Measurements from ENCODE around the gene IQGAP3.
"Not testable (repeated sequence)": the region's sequence is repeated elsewhere in the genome, so short reads cannot be mapped to it uniquely, and the experiment has no call there.

Gene IQGAP3

DNA sequence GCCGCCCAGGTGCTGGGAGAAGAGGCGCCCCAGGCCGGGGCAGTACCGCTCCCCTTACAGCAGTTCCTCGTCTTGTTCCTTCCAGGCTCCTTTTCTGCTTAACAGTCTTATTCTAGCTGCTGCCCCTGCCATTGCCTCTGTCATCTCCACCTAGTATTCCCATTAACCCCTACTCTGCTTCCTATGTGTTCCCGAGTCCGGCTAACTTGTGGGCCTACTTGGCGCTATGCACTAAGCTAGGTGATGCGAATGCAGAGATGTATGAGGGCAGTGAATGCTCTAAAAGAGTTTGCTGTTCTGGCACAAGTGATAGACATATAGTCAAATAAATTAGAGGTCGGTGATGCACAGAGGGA is 276 bp upstream of the IQGAP3 start:
- no peaks in the 10 kb centered on the region for H3K9me3 Mint-ChIP-seq
- peaks cover 20% of the 10 kb centered on the region for H3K4me1 Mint-ChIP-seq (ENCODE audit: low read depth)
- H3K27ac Mint-ChIP-seq, result no peak overlapping the region
- peaks cover 8% of the 10 kb centered on the region for H3K36me3 Mint-ChIP-seq (ENCODE audit: low read depth)
- peak overlapping the region; percentile 95 for H3K4me3 Mint-ChIP-seq
- no peak for DNase-seq (ENCODE audit: low spot score)
- H3K27me3 Mint-ChIP-seq (ENCODE audit: low read depth), result peaks cover 17% of the 10 kb centered on the region

DNA sequence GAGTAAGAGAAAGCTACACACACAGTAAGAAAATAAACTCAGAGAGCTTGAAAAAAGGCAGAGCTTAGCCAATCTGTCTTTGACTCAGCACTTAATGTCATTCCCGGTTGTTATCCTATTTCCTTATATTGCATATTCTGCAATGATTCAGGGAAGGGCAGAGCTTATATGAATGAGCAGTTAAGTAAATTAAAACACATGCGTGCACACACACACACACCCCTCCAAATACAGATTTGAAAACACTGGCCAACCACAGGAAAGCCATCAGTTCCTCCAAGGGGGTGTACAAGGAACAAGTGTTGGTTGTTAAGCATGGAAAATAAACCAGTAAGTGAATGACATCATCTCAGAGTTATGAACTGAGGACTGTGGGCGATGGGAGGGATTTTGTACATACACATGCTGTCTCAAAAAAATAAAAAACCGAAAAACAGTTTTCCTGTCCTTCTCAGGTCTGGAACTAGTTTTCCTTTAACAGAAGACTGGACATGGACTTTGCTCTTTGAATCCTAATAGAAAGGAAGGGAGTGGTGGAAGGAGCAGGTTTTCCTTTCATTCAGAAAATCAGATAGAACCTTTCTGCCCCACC is 1.0 kb downstream of the IQGAP3 start:
- no peaks in the 10 kb centered on the region for H3K9me3 Mint-ChIP-seq
- H3K27ac Mint-ChIP-seq, result no peak overlapping the region
- peaks cover 20% of the 10 kb centered on the region for H3K4me1 Mint-ChIP-seq (ENCODE audit: low read depth)
- no peak for DNase-seq (ENCODE audit: low spot score)
- peaks cover 8% of the 10 kb centered on the region for H3K36me3 Mint-ChIP-seq (ENCODE audit: low read depth)
- peaks cover 17% of the 10 kb centered on the region for H3K27me3 Mint-ChIP-seq (ENCODE audit: low read depth)
- peak overlapping the region; percentile 95 for H3K4me3 Mint-ChIP-seq

DNA sequence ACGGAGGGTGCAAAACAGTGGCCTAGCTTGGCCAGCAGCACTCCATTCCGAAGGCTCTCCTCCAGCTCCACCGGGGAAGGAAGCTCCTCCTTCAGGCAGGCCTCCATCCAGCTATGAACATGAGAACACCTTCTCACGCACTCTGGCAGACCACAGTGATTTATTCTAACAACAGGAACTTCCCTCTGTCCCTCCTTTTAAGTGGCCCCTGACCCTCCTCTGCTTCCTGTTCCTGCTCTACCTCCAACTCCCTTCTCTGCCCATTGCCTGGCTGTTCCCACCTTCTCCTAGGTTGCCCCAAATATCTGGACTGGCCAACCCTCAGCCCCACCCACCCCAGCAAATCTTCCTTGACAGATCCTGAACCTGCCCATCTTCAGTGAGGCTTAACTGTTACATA is 5.9 kb downstream of the IQGAP3 start:
- no peak for DNase-seq (ENCODE audit: low spot score)
- Mint-ChIP-seq H3K4me1 (ENCODE audit: low read depth) (peaks cover 7% of the 10 kb centered on the region), H3K36me3 (ENCODE audit: low read depth) (peaks cover 12% of the 10 kb centered on the region), H3K27ac (no peak overlapping the region), H3K27me3 (ENCODE audit: low read depth) (no peaks in the 10 kb centered on the region), H3K9me3 (no peaks in the 10 kb centered on the region), H3K4me3 (no peak overlapping the region)

DNA sequence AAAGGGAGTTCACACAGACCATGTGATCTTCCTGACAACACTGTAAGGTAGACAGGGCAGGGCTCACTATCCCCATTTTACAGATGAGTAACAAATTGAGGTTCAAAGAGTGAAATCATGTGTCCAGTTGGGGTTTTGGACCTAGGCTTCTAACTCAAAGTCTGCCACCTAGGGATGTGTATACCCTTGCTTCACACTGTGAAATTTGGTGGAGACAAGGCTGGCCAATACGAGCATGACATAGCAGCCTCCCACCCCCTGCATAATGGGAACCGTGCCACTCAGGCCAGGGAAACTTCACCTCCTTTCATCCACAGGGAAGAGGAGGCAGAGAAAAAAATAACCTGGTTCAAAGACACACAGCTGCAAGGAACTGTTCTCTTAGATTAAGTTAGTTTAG is 6.8 kb downstream of the IQGAP3 start:
- Mint-ChIP-seq H3K4me1 (ENCODE audit: low read depth) (no peaks in the 10 kb centered on the region), H3K9me3 (no peaks in the 10 kb centered on the region), H3K36me3 (ENCODE audit: low read depth) (peaks cover 13% of the 10 kb centered on the region), H3K27me3 (ENCODE audit: low read depth) (no peaks in the 10 kb centered on the region), H3K27ac (no peak overlapping the region), H3K4me3 (no peak overlapping the region)
- DNase-seq (ENCODE audit: low spot score), result no peak

DNA sequence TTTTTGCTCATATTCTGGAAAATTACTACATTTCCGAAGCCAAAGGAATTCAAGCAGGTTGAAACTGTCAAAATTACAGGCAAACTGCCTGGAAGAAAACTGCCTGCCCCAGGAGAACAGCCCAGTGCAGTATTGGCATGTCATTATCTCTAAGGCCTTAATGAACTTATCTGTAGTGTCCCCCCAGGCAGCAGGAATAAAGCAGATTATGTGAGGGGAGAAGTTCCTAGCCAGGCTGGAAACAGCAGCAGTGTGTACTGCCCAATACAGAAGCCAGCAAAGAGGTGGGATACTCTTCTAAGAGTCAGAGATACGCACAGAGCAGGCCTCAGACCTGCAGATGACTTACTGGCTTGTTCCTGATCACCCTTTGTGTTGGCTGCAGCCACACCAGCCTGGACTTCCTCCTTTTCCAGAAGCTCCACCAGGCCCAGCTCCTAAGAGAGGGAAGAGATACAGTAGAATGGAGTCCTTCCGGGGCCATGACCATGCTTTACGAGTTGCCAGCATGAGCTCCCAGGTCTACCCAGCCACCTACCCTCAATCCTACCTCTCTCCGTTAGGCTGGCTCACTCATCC is 11.7 kb downstream of the IQGAP3 start:
- Mint-ChIP-seq H3K9me3 (no peaks in the 10 kb centered on the region), H3K27me3 (ENCODE audit: low read depth) (no peaks in the 10 kb centered on the region), H3K4me3 (no peak overlapping the region), H3K4me1 (ENCODE audit: low read depth) (no peaks in the 10 kb centered on the region), H3K36me3 (ENCODE audit: low read depth) (peaks cover 12% of the 10 kb centered on the region), H3K27ac (no peak overlapping the region)
- DNase-seq (ENCODE audit: low spot score), result no peak

DNA sequence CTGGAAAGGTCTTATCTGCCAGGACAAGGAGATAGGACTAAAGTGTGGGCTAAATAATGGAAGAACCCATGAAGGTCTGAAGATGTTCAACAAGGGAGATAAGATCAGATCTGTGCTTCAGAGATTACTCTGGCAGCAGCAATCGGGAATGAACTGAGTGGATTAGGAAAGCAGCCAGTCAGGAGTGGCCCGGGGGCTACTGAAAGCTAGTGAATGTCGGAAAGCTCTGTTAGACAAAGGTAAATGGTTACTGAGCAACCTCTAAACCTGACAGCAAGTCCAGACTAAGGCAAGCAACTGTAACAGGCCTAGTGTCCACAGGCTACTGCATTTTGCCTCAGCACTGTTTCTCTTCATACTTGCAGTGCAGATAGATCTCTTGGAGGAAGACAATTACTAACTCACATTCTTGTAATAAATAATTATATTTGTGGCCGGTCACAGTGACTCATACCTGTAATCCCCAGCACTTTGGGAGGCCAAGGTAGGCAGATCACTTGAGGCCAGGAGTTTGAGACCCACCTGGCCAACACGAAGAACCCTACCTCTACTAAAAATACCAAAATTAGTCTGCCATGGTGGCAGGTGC is 12.5 kb downstream of the IQGAP3 start:
- Mint-ChIP-seq H3K4me1 (ENCODE audit: low read depth) (no peaks in the 10 kb centered on the region), H3K4me3 (no peak overlapping the region), H3K36me3 (ENCODE audit: low read depth) (peaks cover 12% of the 10 kb centered on the region), H3K27me3 (ENCODE audit: low read depth) (no peaks in the 10 kb centered on the region), H3K27ac (no peak overlapping the region), H3K9me3 (no peaks in the 10 kb centered on the region)
- no peak for DNase-seq (ENCODE audit: low spot score)

DNA sequence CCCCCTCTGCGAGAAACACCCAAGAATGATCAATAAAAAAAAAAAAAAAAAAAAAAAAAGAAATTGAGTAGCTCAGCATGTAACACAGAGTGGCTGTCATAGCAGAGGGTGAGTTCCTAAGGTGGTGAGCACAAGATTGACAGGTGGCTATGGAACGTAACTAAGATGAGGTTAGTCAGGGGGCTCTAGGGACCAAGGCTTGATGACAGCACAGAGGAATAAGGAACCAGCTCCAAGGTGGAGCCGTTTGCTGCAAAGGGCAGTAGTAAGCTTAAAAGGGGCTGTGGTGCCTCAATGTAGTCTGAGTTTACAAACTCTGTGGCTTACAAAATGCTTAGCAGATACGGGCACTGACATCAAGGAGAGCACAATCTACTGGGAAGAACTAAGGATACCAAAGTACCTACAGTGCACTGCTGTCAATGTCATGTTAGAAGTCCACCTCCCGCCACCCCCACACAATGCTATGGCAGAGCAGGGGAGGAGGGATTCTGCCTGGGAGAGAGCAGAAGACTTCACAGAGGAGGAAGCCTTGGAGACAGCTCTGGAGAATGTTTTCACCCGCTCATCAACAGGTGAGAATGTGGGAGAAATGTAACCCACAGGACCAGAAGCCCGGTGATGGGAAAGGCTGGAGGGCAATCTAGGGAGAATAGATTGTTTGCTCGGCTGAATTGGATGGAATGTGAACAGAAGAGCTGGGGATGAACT is 13.1 kb downstream of the IQGAP3 start:
- Mint-ChIP-seq H3K27me3 (ENCODE audit: low read depth) (no peaks in the 10 kb centered on the region), H3K4me3 (no peak overlapping the region), H3K4me1 (ENCODE audit: low read depth) (no peaks in the 10 kb centered on the region), H3K36me3 (ENCODE audit: low read depth) (peaks cover 9% of the 10 kb centered on the region), H3K9me3 (no peaks in the 10 kb centered on the region), H3K27ac (no peak overlapping the region)
- DNase-seq (ENCODE audit: low spot score), result no peak

DNA sequence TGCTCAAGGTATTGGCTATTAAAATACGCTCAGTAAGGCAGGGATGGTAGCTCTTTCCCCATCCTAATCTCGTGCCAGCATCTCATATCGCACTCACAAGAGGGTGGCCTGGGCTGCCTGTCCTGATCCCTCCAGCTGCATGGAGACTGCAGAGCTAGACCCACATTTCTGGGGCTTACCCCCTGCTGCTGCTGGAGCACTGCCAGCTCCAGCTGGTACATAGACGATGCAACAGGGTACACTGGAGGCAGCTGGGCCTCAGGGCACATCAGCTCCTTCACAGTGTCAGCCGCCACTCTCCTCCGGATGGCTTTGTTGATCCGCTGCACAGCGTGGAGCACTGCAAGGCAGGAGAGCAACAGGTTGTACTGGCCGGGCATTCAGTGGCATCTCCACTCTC is 16.0 kb downstream of the IQGAP3 start:
- Mint-ChIP-seq H3K4me1 (ENCODE audit: low read depth) (peaks cover 2% of the 10 kb centered on the region), H3K36me3 (ENCODE audit: low read depth) (peaks cover 14% of the 10 kb centered on the region), H3K9me3 (no peaks in the 10 kb centered on the region), H3K4me3 (no peak overlapping the region), H3K27me3 (ENCODE audit: low read depth) (no peaks in the 10 kb centered on the region), H3K27ac (no peak overlapping the region)
- no peak for DNase-seq (ENCODE audit: low spot score)

DNA sequence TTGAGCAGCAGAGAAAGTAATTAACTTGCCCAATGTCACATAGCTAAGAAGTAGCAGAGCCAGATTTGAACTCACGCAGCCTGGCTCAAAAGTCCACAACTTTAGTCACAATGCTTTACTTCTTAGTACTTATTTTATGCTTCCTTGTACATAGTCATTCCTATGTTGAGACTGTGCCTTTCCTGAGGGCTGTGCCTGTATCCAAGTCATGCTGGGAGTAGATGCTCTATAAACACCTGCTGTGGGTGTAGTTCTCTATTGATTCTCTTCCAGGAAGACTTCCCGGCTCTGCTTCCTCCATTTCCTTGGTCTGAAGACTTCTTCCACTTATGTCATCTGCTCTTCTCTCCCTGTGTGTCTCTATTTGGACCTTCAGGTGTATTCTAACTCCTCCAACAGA is 16.6 kb downstream of the IQGAP3 start:
- Mint-ChIP-seq H3K36me3 (ENCODE audit: low read depth) (peaks cover 14% of the 10 kb centered on the region), H3K27ac (no peak overlapping the region), H3K27me3 (ENCODE audit: low read depth) (no peaks in the 10 kb centered on the region), H3K4me1 (ENCODE audit: low read depth) (peaks cover 2% of the 10 kb centered on the region), H3K9me3 (no peaks in the 10 kb centered on the region), H3K4me3 (no peak overlapping the region)
- DNase-seq (ENCODE audit: low spot score), result no peak

DNA sequence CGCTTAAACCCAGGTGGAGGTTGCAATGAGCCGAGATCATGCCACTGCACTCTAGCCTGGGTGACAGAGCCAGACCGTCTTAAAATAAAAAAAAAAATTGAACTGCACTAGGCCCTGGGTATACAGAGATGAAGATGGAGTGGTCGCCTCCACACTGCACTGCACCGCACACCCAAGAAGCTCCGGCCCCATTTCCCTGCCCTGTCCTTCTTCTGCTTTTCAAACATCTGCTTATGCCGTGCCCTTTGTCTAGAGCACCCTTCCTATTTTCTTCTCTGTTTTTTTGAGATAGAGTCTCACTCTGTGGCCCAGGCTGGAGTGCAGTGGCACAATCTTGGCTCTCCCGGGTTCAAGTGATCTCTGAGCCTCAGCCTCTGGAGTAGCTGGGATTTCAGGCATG is 17.4 kb downstream of the IQGAP3 start:
- Mint-ChIP-seq H3K9me3 (no peaks in the 10 kb centered on the region), H3K4me1 (ENCODE audit: low read depth) (peaks cover 2% of the 10 kb centered on the region), H3K4me3 (no peak overlapping the region), H3K27me3 (ENCODE audit: low read depth) (no peaks in the 10 kb centered on the region), H3K36me3 (ENCODE audit: low read depth) (peaks cover 12% of the 10 kb centered on the region), H3K27ac (no peak overlapping the region)
- DNase-seq (ENCODE audit: low spot score), result no peak

DNA sequence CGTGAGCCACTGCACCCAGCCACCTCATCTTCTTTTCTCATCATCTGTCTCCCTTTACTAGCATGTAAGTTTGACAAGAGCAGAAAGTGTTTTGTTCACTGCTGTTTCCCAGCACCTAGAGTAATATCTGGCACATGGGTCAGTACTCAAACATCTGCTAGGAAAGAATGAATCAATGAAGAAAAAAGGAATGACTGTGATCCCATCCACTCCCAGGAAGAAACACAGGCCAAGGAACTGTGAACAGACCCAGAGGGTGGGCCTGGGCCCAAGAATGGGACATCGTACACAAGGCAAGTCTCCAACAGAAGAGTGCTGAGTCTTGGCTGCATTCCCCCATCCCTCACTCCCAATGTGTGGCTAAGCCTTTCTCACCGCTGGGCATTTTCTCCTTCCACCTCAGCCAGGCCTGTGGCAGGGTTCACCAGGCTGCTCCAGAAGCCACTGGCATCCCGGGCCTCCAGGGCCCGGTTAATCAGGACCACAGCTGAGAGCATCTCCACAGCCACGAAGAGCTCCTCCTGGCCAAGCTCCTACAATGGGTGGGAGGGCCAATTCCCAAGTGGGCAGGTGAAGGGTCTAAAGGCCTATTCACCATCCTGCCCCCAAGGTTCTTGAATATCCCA is 18.4 kb downstream of the IQGAP3 start:
- Mint-ChIP-seq H3K27me3 (ENCODE audit: low read depth) (no peaks in the 10 kb centered on the region), H3K4me3 (no peak overlapping the region), H3K36me3 (ENCODE audit: low read depth) (peaks cover 12% of the 10 kb centered on the region), H3K27ac (no peak overlapping the region), H3K4me1 (ENCODE audit: low read depth) (peaks cover 2% of the 10 kb centered on the region), H3K9me3 (no peaks in the 10 kb centered on the region)
- DNase-seq (ENCODE audit: low spot score), result no peak

DNA sequence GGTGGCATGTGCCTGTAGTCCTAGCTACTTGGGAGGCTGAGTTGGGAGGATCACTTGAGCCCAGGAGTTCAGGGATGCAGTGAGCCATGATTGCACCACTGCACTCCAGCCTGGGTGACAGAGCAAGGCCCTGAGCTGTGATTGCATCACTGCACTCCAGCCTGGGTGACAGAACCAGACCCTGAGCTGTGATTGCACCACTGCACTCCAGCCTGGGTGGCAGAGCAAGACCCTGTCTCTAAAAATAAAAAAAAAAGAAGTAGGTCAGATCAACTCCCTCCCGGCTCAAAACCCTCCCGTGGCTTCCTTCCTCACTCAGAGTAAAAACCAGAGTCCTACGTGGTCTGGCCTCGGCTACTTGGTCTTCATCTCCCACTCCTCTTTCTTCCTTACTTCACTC is 19.4 kb downstream of the IQGAP3 start:
- H3K27ac Mint-ChIP-seq; H3K4me3 Mint-ChIP-seq; H3K27me3 Mint-ChIP-seq (ENCODE audit: low read depth); H3K9me3 Mint-ChIP-seq; H3K4me1 Mint-ChIP-seq (ENCODE audit: low read depth); DNase-seq (ENCODE audit: low spot score): not testable (repeated sequence)
- H3K36me3 Mint-ChIP-seq (ENCODE audit: low read depth), result peaks cover 12% of the 10 kb centered on the region

DNA sequence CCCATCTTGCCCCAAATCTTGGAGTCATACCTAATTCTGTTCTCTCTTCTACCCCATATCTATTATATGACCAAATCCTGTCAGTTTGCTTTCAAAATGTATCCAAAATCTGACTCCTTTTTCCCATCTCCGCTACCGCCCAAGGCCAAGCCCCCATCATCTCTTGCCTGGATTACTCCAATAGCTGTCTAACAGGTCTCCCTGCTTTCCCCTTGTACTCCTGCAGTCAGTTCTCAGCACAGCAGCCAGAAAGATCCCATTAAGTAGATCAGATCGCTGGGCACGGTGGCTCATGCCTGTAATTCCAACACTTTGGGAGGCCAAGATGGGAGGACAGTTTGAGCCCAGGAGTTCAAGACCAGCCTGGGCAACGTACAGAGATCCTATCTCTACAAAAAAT is 19.8 kb downstream of the IQGAP3 start:
- no peak overlapping the region for H3K27ac Mint-ChIP-seq
- H3K27me3 Mint-ChIP-seq (ENCODE audit: low read depth), result no peaks in the 10 kb centered on the region
- peaks cover 2% of the 10 kb centered on the region for H3K4me1 Mint-ChIP-seq (ENCODE audit: low read depth)
- no peak overlapping the region for H3K4me3 Mint-ChIP-seq
- H3K36me3 Mint-ChIP-seq (ENCODE audit: low read depth), result peaks cover 12% of the 10 kb centered on the region
- no peak for DNase-seq (ENCODE audit: low spot score)
- H3K9me3 Mint-ChIP-seq, result no peaks in the 10 kb centered on the region

DNA sequence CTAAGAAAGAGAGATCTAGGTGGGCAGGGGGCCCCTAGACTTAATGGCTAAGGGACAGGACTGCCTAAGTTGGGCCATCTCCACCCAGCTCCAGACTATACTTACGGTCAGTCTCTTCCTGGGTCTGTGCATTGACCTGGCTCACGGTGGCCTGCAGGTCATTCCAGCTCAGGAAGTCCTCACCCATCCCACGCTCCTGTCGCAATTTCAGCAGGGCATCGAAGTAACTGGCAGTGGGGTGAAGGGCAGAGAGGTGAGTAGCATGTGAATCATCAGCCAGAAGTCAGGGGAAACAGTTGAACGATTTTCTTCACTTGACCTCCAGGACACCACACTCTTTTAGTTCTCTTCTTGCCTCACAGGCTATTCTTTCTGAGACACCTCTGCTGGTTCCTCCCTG is 20.5 kb downstream of the IQGAP3 start:
- H3K27ac Mint-ChIP-seq, result no peak overlapping the region
- H3K4me3 Mint-ChIP-seq, result no peak overlapping the region
- peaks cover 2% of the 10 kb centered on the region for H3K4me1 Mint-ChIP-seq (ENCODE audit: low read depth)
- H3K36me3 Mint-ChIP-seq (ENCODE audit: low read depth), result peaks cover 12% of the 10 kb centered on the region
- no peaks in the 10 kb centered on the region for H3K9me3 Mint-ChIP-seq
- H3K27me3 Mint-ChIP-seq (ENCODE audit: low read depth), result no peaks in the 10 kb centered on the region
- no peak for DNase-seq (ENCODE audit: low spot score)
